HEK293 (cell line): ENCODE results near the gene CDH2.

Experiments
- GFI1B ChIP-seq: fragments of 450-650 bp; formaldehyde crosslinking; IDR thresholded peaks from 2 replicates; pipeline ENCODE4 v1.5.1; 2016; ENCODE audit warnings: missing biosample characterization, missing genetic modification characterization
- TF ChIP-seq, protein P1 (sequence below): fragments of 450-650 bp; formaldehyde crosslinking; IDR thresholded peaks from 2 replicates; pipeline ENCODE4 v1.5.1; 2016; ENCODE audit warnings: missing biosample characterization, missing genetic modification characterization

DNA sequence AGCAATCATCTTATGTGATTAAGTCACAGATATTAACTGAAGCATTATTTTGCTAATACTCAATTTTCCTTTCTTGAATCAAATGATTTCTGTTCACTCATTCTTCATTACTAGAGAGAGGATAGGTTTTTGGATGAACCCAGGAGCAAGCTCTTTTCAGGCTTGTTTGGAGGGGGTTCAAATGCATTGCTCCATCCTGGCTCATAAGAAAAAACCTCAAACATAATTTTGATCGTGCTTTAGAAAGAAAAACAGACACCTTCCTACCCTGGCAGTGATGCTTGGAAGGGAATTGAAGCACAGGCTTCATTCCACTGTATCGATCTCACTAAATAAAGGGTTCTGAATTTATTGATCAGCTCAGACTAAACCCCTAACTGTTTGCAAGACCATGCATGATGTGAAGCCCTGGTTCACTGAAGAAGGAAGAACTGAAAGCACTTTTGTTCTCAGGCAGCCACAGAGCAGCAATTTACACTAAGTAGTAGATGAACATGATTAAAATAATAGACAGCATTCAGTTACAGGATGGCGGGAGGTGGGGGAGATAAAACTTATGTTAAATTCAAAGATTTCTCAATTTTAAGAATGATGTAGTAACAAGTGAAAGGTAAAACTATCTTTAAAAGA, 53.4 kb downstream of the CDH2 start:
- TF ChIP-seq, protein P1, sequence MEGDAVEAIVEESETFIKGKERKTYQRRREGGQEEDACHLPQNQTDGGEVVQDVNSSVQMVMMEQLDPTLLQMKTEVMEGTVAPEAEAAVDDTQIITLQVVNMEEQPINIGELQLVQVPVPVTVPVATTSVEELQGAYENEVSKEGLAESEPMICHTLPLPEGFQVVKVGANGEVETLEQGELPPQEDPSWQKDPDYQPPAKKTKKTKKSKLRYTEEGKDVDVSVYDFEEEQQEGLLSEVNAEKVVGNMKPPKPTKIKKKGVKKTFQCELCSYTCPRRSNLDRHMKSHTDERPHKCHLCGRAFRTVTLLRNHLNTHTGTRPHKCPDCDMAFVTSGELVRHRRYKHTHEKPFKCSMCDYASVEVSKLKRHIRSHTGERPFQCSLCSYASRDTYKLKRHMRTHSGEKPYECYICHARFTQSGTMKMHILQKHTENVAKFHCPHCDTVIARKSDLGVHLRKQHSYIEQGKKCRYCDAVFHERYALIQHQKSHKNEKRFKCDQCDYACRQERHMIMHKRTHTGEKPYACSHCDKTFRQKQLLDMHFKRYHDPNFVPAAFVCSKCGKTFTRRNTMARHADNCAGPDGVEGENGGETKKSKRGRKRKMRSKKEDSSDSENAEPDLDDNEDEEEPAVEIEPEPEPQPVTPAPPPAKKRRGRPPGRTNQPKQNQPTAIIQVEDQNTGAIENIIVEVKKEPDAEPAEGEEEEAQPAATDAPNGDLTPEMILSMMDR = no peak
- TF ChIP-seq GFI1B = no peak
